HEK293 (cell line): ENCODE results near the gene GRK5.

ENCODE experiments used
- CTCF ChIA-PET: fragments of 350-600 bp; formaldehyde crosslinking; extraction: SDS; loops from one replicate; lab custom pipeline; 2021; ENCODE audit warnings: antibody characterized with exemption; lab: Yijun Ruan, JAX
- POLR2A ChIA-PET: fragments of 300-600 bp; formaldehyde crosslinking; extraction: SDS; loops from one replicate; lab custom pipeline; 2020; ENCODE audit warnings: antibody characterized with exemption, inconsistent platforms; lab: Yijun Ruan, JAX
- H3K27ac ChIP-seq: fragments of 200-500 bp; sonication (Bioruptor generic); 2 replicates; pipeline ENCODE4 v1.5.1; 2014; ENCODE audit warnings: low read depth, low read length, control low read depth, inconsistent platforms; ENCODE audit errors: extremely low read depth
- H3K36me3 ChIP-seq, 2 experiments: fragments of 200-500 bp in 1 of 2; sonication (Bioruptor generic) in 1 of 2; 1 replicate in 1 of 2; 2 replicates in 1 of 2; pipeline ENCODE4 v1.5.1; 2014 to 2017; ENCODE audit warnings: inconsistent platforms in 2 of 2, low read length in 2 of 2; ENCODE audit not compliant: control insufficient read depth in 2 of 2, insufficient read depth in 1 of 2
- H3K4me1 ChIP-seq: fragments of 200-500 bp; sonication (Bioruptor generic); 2 replicates; pipeline ENCODE4 v1.5.1; 2014; ENCODE audit warnings: mild to moderate bottlenecking, low read length, inconsistent platforms; ENCODE audit not compliant: control insufficient read depth, insufficient read depth
- H3K4me3 ChIP-seq: 2 replicates; pipeline ENCODE4 v1.5.1; 2011; ENCODE audit warnings: low read depth, mild to moderate bottlenecking, control low read depth, low read length, moderate library complexity
- H3K9me3 ChIP-seq: fragments of 200-500 bp; sonication (Bioruptor generic); 2 replicates; pipeline ENCODE4 v1.5.1; 2014; ENCODE audit warnings: low read depth, low read length, inconsistent platforms; ENCODE audit not compliant: control insufficient read depth, insufficient read depth
- GLI4 ChIP-seq: fragments of 450-650 bp; formaldehyde crosslinking; IDR thresholded peaks from 2 replicates; pipeline ENCODE4 v1.5.1; 2016; ENCODE audit warnings: missing biosample characterization, missing genetic modification characterization
- KLF16 ChIP-seq: fragments of 450-650 bp; formaldehyde crosslinking; IDR thresholded peaks from 2 replicates; pipeline ENCODE4 v1.5.1; 2017; ENCODE audit warnings: missing biosample characterization, missing genetic modification characterization
- MEIS1 ChIP-seq: sonication (generic); formaldehyde crosslinking; IDR thresholded peaks from 2 replicates; pipeline ENCODE4 v1.8.1; 2022; ENCODE audit warnings: missing genetic modification reagents, mild to moderate bottlenecking, borderline replicate concordance
- OSR2 ChIP-seq: fragments of 450-650 bp; formaldehyde crosslinking; IDR thresholded peaks from 2 replicates; pipeline ENCODE4 v1.5.1; 2016; ENCODE audit warnings: missing biosample characterization, missing genetic modification characterization
- OVOL3 ChIP-seq: fragments of 450-650 bp; formaldehyde crosslinking; IDR thresholded peaks from 2 replicates; pipeline ENCODE4 v1.5.1; 2016; ENCODE audit warnings: missing biosample characterization, missing genetic modification characterization
- PRDM1 ChIP-seq: fragments of 450-650 bp; formaldehyde crosslinking; IDR thresholded peaks from 2 replicates; pipeline ENCODE4; 2016; ENCODE audit warnings: missing biosample characterization, missing genetic modification characterization
- RBAK ChIP-seq: fragments of 450-650 bp; formaldehyde crosslinking; IDR thresholded peaks from 2 replicates; pipeline ENCODE4 v1.5.1; 2016; ENCODE audit warnings: missing biosample characterization, missing genetic modification characterization
- REPIN1 ChIP-seq: fragments of 450-650 bp; formaldehyde crosslinking; IDR thresholded peaks from 2 replicates; pipeline ENCODE4 v1.5.1; 2017; ENCODE audit warnings: missing biosample characterization, missing genetic modification characterization, low read depth
- SALL2 ChIP-seq: fragments of 450-650 bp; formaldehyde crosslinking; IDR thresholded peaks from 2 replicates; pipeline ENCODE4 v1.5.0; 2017; ENCODE audit warnings: missing biosample characterization, mild to moderate bottlenecking, missing genetic modification characterization, borderline replicate concordance
- SETDB1 ChIP-seq: IDR thresholded peaks from one replicate; pipeline ENCODE4 v1.6.1; 2017; ENCODE audit warnings: mild to moderate bottlenecking, low read length, moderate library complexity, mixed read lengths; ENCODE audit not compliant: insufficient read length
- SP3 ChIP-seq: fragments of 450-650 bp; formaldehyde crosslinking; IDR thresholded peaks from 2 replicates; pipeline ENCODE4 v1.5.1; 2016; ENCODE audit warnings: missing biosample characterization, missing genetic modification characterization
- ZBTB10 ChIP-seq: fragments of 450-650 bp; formaldehyde crosslinking; IDR thresholded peaks from 2 replicates; pipeline ENCODE4 v1.5.1; 2016; ENCODE audit warnings: missing biosample characterization, missing genetic modification characterization
- ZBTB20 ChIP-seq: fragments of 450-650 bp; formaldehyde crosslinking; IDR thresholded peaks from 2 replicates; pipeline ENCODE4 v1.5.1; 2016; ENCODE audit warnings: missing biosample characterization, missing genetic modification characterization
- ZEB2 ChIP-seq: fragments of 450-650 bp; formaldehyde crosslinking; IDR thresholded peaks from 2 replicates; pipeline ENCODE4 v1.5.1; 2016; ENCODE audit warnings: missing biosample characterization, missing genetic modification characterization
- ZFP3 ChIP-seq: fragments of 450-650 bp; formaldehyde crosslinking; IDR thresholded peaks from 2 replicates; pipeline ENCODE4 v1.5.1; 2016; ENCODE audit warnings: low read depth, missing biosample characterization, missing genetic modification characterization
- ZFP37 ChIP-seq: fragments of 450-650 bp; formaldehyde crosslinking; IDR thresholded peaks from 2 replicates; pipeline ENCODE4 v1.5.1; 2016; ENCODE audit warnings: missing biosample characterization, missing genetic modification characterization
- ZNF2 ChIP-seq: fragments of 450-650 bp; formaldehyde crosslinking; IDR thresholded peaks from 2 replicates; pipeline ENCODE4 v1.5.1; 2016; ENCODE audit warnings: missing biosample characterization, missing genetic modification characterization
- ZNF214 ChIP-seq: fragments of 450-650 bp; formaldehyde crosslinking; IDR thresholded peaks from 2 replicates; pipeline ENCODE4 v1.5.1; 2017; ENCODE audit warnings: missing biosample characterization, mild to moderate bottlenecking, missing genetic modification characterization, borderline replicate concordance
- ZNF416 ChIP-seq: fragments of 450-650 bp; formaldehyde crosslinking; IDR thresholded peaks from 2 replicates; pipeline ENCODE4 v1.5.1; 2016; ENCODE audit warnings: missing biosample characterization, missing genetic modification characterization
- ZNF501 ChIP-seq: fragments of 450-650 bp; formaldehyde crosslinking; IDR thresholded peaks from 2 replicates; pipeline ENCODE4 v1.5.1; 2016; ENCODE audit warnings: missing biosample characterization, missing genetic modification characterization
- ZNF514 ChIP-seq: fragments of 450-650 bp; formaldehyde crosslinking; IDR thresholded peaks from 2 replicates; pipeline ENCODE4 v1.5.1; 2016; ENCODE audit warnings: missing biosample characterization, missing genetic modification characterization
- ZNF544 ChIP-seq: fragments of 450-650 bp; formaldehyde crosslinking; IDR thresholded peaks from 2 replicates; pipeline ENCODE4 v1.5.0; 2017; ENCODE audit warnings: missing biosample characterization, missing genetic modification characterization
- ZNF561 ChIP-seq: fragments of 450-650 bp; IDR thresholded peaks from 2 replicates; pipeline ENCODE4 v1.5.1; 2018; ENCODE audit warnings: missing biosample characterization, missing genetic modification characterization, borderline replicate concordance
- ZNF623 ChIP-seq: fragments of 450-650 bp; formaldehyde crosslinking; IDR thresholded peaks from 2 replicates; pipeline ENCODE4 v1.5.1; 2016; ENCODE audit warnings: missing biosample characterization, missing genetic modification characterization
- ZNF624 ChIP-seq: fragments of 450-650 bp; formaldehyde crosslinking; IDR thresholded peaks from 2 replicates; pipeline ENCODE4 v1.5.1; 2017; ENCODE audit warnings: missing biosample characterization, missing genetic modification characterization
- ZNF639 ChIP-seq: fragments of 450-650 bp; formaldehyde crosslinking; IDR thresholded peaks from 2 replicates; pipeline ENCODE4 v1.5.1; 2016; ENCODE audit warnings: missing biosample characterization, missing genetic modification characterization
- ZNF777 ChIP-seq: fragments of 450-650 bp; formaldehyde crosslinking; IDR thresholded peaks from 2 replicates; pipeline ENCODE4 v1.5.1; 2017; ENCODE audit warnings: missing biosample characterization, missing genetic modification characterization, borderline replicate concordance
- TF ChIP-seq, protein P1 (sequence below): fragments of 450-650 bp; formaldehyde crosslinking; IDR thresholded peaks from 2 replicates; pipeline ENCODE4 v1.5.1; 2017; ENCODE audit warnings: missing biosample characterization, missing genetic modification characterization
- TF ChIP-seq, protein P2 (sequence below): fragments of 450-650 bp; formaldehyde crosslinking; IDR thresholded peaks from 2 replicates; pipeline ENCODE4 v1.5.1; 2016; ENCODE audit warnings: missing biosample characterization, missing genetic modification characterization
- TF ChIP-seq, protein P3 (sequence below): fragments of 450-650 bp; formaldehyde crosslinking; IDR thresholded peaks from 2 replicates; pipeline ENCODE4 v1.5.1; 2016; ENCODE audit warnings: missing biosample characterization, missing genetic modification characterization

Gene GRK5

GRCh38 chr10:119253433-119254174 is 46.2 kb downstream of the GRK5 start:
- H3K36me3 ChIP-seq = no peaks in the 10 kb centered on the region
- no peak overlapping the region; the same call in 1 of the 2 replicates for H3K27ac ChIP-seq
- H3K9me3 ChIP-seq = no peaks in the 10 kb centered on the region
- H3K4me1 ChIP-seq = peaks cover 7% of the 10 kb centered on the region
- ChIA-PET CTCF (interaction anchor here (0.8 to 1.0 kb wide), 5 partner anchors 12 to 58 kb away, joined by 3 read pairs; no protein-coding TSS in a partner anchor), POLR2A (no interaction called here)
- no peak overlapping the region for H3K4me3 ChIP-seq
- TF ChIP-seq ZNF416 (tag by site-specific recombination) = 0 out of 2 replicates have a peak, but pooled peaks have one; percentile 24
- no peak for TF ChIP-seq ZNF214 (tag by site-specific recombination)
- TF ChIP-seq REPIN1 (tag by site-specific recombination) = no peak
- TF ChIP-seq MEIS1 (CRISPR knock-in tag) = no peak
- no peak for TF ChIP-seq SETDB1
- TF ChIP-seq ZNF501 (tag by site-specific recombination) = 0 out of 2 replicates have a peak, but pooled peaks have one; percentile 46
- TF ChIP-seq, protein P1, sequence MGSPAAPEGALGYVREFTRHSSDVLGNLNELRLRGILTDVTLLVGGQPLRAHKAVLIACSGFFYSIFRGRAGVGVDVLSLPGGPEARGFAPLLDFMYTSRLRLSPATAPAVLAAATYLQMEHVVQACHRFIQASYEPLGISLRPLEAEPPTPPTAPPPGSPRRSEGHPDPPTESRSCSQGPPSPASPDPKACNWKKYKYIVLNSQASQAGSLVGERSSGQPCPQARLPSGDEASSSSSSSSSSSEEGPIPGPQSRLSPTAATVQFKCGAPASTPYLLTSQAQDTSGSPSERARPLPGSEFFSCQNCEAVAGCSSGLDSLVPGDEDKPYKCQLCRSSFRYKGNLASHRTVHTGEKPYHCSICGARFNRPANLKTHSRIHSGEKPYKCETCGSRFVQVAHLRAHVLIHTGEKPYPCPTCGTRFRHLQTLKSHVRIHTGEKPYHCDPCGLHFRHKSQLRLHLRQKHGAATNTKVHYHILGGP (tag by site-specific recombination) = no peak
- peak; percentile 63 for TF ChIP-seq ZBTB20 (tag by site-specific recombination)
- peak; percentile 38; the same call in 1 of the 2 replicates for TF ChIP-seq OSR2 (tag by site-specific recombination)
- TF ChIP-seq GLI4 (tag by site-specific recombination) = no peak
- TF ChIP-seq ZBTB10 = 0 out of 2 replicates have a peak, but pooled peaks have one; percentile 29
- TF ChIP-seq ZNF514 (tag by site-specific recombination) = no peak
- 0 out of 2 replicates have a peak, but pooled peaks have one; percentile 32 for TF ChIP-seq KLF16 (tag by site-specific recombination)
- no peak for TF ChIP-seq SALL2 (tag by site-specific recombination)
- TF ChIP-seq PRDM1 (tag by site-specific recombination) = peak; percentile 92
- TF ChIP-seq, protein P2, sequence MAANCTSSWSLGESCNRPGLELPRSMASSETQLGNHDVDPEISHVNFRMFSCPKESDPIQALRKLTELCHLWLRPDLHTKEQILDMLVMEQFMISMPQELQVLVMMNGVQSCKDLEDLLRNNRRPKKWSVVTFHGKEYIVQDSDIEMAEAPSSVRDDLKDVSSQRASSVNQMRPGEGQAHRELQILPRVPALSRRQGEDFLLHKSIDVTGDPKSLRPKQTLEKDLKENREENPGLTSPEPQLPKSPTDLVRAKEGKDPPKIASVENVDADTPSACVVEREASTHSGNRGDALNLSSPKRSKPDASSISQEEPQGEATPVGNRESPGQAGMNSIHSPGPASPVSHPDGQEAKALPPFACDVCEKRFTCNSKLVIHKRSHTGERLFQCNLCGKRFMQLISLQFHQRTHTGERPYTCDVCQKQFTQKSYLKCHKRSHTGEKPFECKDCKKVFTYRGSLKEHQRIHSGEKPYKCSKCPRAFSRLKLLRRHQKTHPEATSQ (tag by site-specific recombination) = no peak
- TF ChIP-seq ZNF561 (tag by site-specific recombination) = no peak
- TF ChIP-seq ZNF624 (tag by site-specific recombination) = no peak
- no peak for TF ChIP-seq ZNF777 (tag by site-specific recombination)
- no peak; the same call in 1 of the 2 replicates for TF ChIP-seq SP3 (tag by site-specific recombination)
- TF ChIP-seq ZEB2 = peak; percentile 79
- no peak for TF ChIP-seq ZNF544 (tag by site-specific recombination)
- peak; percentile 80; the same call in 1 of the 2 replicates for TF ChIP-seq ZFP37 (tag by site-specific recombination)
- TF ChIP-seq ZFP3 = no peak
- no peak for TF ChIP-seq RBAK (tag by site-specific recombination)
- TF ChIP-seq, protein P3, sequence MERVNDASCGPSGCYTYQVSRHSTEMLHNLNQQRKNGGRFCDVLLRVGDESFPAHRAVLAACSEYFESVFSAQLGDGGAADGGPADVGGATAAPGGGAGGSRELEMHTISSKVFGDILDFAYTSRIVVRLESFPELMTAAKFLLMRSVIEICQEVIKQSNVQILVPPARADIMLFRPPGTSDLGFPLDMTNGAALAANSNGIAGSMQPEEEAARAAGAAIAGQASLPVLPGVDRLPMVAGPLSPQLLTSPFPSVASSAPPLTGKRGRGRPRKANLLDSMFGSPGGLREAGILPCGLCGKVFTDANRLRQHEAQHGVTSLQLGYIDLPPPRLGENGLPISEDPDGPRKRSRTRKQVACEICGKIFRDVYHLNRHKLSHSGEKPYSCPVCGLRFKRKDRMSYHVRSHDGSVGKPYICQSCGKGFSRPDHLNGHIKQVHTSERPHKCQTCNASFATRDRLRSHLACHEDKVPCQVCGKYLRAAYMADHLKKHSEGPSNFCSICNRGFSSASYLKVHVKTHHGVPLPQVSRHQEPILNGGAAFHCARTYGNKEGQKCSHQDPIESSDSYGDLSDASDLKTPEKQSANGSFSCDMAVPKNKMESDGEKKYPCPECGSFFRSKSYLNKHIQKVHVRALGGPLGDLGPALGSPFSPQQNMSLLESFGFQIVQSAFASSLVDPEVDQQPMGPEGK (tag by site-specific recombination) = peak; percentile 94
- TF ChIP-seq OVOL3 (tag by site-specific recombination) = no peak
- no peak for TF ChIP-seq ZNF623 (tag by site-specific recombination)
- TF ChIP-seq ZNF639 (tag by site-specific recombination) = no peak
- peak; percentile 63; the same call in 1 of the 2 replicates for TF ChIP-seq ZNF2 (tag by site-specific recombination)
